H1 (cell line): ENCODE data around the gene NUDC. TPM values are rescaled to one million over a fixed set of nuclear protein-coding genes. Genes with fewer than 3 reads are reported as not detected.

Experiments used
- CTCF ChIA-PET: fragments of 300-600 bp; sonication (Branson Sonifier 250); formaldehyde crosslinking; loops from one replicate; lab custom pipeline; 2021; ENCODE audit not compliant: partially characterized antibody; lab: Charles Lee
- POLR2A ChIA-PET: fragments of 300-600 bp; sonication (Branson Sonifier 250); formaldehyde crosslinking; loops from one replicate; lab custom pipeline; 2021; ENCODE audit warnings: inconsistent platforms; ENCODE audit not compliant: partially characterized antibody; lab: Charles Lee
- DNase-seq, 2 experiments: peaks; one replicate each; pipeline versions ENCODE4 v3.0.0 to v3.0.0-alpha.2; 2010 to 2022; ENCODE audit warnings: low spot score in 2 of 2, low read depth in 1 of 2, mixed read lengths in 1 of 2
- FAIRE-seq: peaks from 2 replicates; lab custom pipeline; 2011; peaks lifted over from hg19 to GRCh38; lab: Jason Lieb, UNC
- H2AFZ ChIP-seq: 2 replicates; pipeline ENCODE4 v1.8.1; 2012; ENCODE audit warnings: low read length, inconsistent platforms
- H2AK5ac ChIP-seq: 2 replicates; pipeline ENCODE4 v1.6.1; 2013; ENCODE audit warnings: low read depth, low read length
- H2BK120ac ChIP-seq: replicated peaks from 2 replicates; pipeline ENCODE3; 2013; ENCODE audit warnings: low read depth, low read length, inconsistent platforms
- H2BK12ac ChIP-seq: 2 replicates; pipeline ENCODE4 v1.6.1; 2013; ENCODE audit warnings: low read depth, low read length
- H2BK15ac ChIP-seq: 2 replicates; pipeline ENCODE4 v1.6.1; 2013; ENCODE audit warnings: low read length
- H2BK20ac ChIP-seq: 2 replicates; pipeline ENCODE4 v1.6.1; 2013; ENCODE audit warnings: low read length
- H2BK5ac ChIP-seq: 2 replicates; pipeline ENCODE4 v1.6.1; 2013; ENCODE audit warnings: low read depth, low read length
- H3K14ac ChIP-seq: 2 replicates; pipeline ENCODE4 v1.6.1; 2013; ENCODE audit warnings: inconsistent platforms; ENCODE audit not compliant: insufficient read length
- H3K18ac ChIP-seq: 2 replicates; pipeline ENCODE4 v1.6.1; 2013; ENCODE audit warnings: low read length; ENCODE audit errors: extremely low read depth
- H3K23ac ChIP-seq: 2 replicates; pipeline ENCODE4 v1.6.1; 2013; ENCODE audit warnings: inconsistent platforms; ENCODE audit not compliant: insufficient read length
- H3K23me2 ChIP-seq: 2 replicates; pipeline ENCODE4 v1.6.1; 2013; ENCODE audit warnings: low read depth, low read length
- H3K27ac ChIP-seq: 2 replicates; pipeline ENCODE4 v1.6.1; 2011; ENCODE audit warnings: low read depth, low read length, inconsistent platforms
- H3K27me3 ChIP-seq, 4 experiments: replicated peaks in 1 of 4; 1 replicate in 1 of 4; 2 replicates in 3 of 4; pipeline versions ENCODE4 v1.6.1 to v1.8.1; 2011 to 2013; ENCODE audit warnings: low read length in 3 of 4, mild to moderate bottlenecking in 3 of 4, inconsistent platforms in 2 of 4, mixed read lengths in 2 of 4, moderate library complexity in 1 of 4; ENCODE audit not compliant: control insufficient read depth in 3 of 4, insufficient read depth in 3 of 4; ENCODE audit errors: extremely low read depth in 1 of 4
- H3K36me3 ChIP-seq, 4 experiments: 2 replicates each; pipeline versions ENCODE4 v1.6.1 to v1.8.1; 2011 to 2013; ENCODE audit warnings: mild to moderate bottlenecking in 4 of 4, low read length in 3 of 4, moderate library complexity in 2 of 4, control low read depth in 1 of 4, inconsistent platforms in 1 of 4; ENCODE audit not compliant: insufficient read depth in 4 of 4, control insufficient read depth in 2 of 4
- H3K4ac ChIP-seq: replicated peaks from 2 replicates; pipeline ENCODE3; 2013; ENCODE audit warnings: low read length, low read depth, mixed read lengths, inconsistent platforms; ENCODE audit not compliant: insufficient read length
- H3K4me1 ChIP-seq, 4 experiments: replicated peaks in 1 of 4; 1 replicate in 1 of 4; 2 replicates in 3 of 4; pipeline versions ENCODE4 v1.6.1 to v1.8.1; 2011 to 2013; ENCODE audit warnings: low read length in 3 of 4, inconsistent platforms in 2 of 4, mixed read lengths in 1 of 4; ENCODE audit not compliant: insufficient read depth in 4 of 4, control insufficient read depth in 3 of 4
- H3K4me2 ChIP-seq, 2 experiments: 2 replicates each; pipeline versions ENCODE4 v1.6.1 to v1.8.1; 2011 to 2013; ENCODE audit warnings: low read depth in 2 of 2, low read length in 2 of 2, control low read depth in 1 of 2, inconsistent platforms in 1 of 2, mild to moderate bottlenecking in 1 of 2; ENCODE audit not compliant: insufficient read depth in 1 of 2
- H3K4me3 ChIP-seq, 4 experiments: fragments of 200-600, 300-600 bp in 1 of 4; sonication (generic), shearing (Covaris generic), sonication (Bioruptor Twin) in 1 of 4; 2 replicates each; pipeline versions ENCODE4 v1.5.1 to v1.8.1; 2011 to 2016; ENCODE audit warnings: low read length in 4 of 4, low read depth in 3 of 4, control low read depth in 2 of 4, inconsistent platforms in 2 of 4, mild to moderate bottlenecking in 2 of 4, mixed read lengths in 1 of 4, moderate library complexity in 1 of 4; ENCODE audit not compliant: insufficient read depth in 2 of 4; ENCODE audit errors: extremely low read depth in 1 of 4
- H3K56ac ChIP-seq: replicated peaks from 2 replicates; pipeline ENCODE3; 2013; ENCODE audit warnings: low read depth, mild to moderate bottlenecking, mixed read lengths, low read length, inconsistent platforms; ENCODE audit not compliant: insufficient read length
- H3K79me1 ChIP-seq: 2 replicates; pipeline ENCODE4 v1.6.1; 2013; ENCODE audit warnings: low read depth, low read length, control low read depth
- H3K79me2 ChIP-seq, 2 experiments: 2 replicates each; pipeline versions ENCODE4 v1.6.1 to v1.8.1; 2012 to 2013; ENCODE audit warnings: low read length in 2 of 2, mild to moderate bottlenecking in 2 of 2, inconsistent platforms in 1 of 2; ENCODE audit not compliant: insufficient read depth in 2 of 2, control insufficient read depth in 1 of 2
- H3K9ac ChIP-seq, 4 experiments: replicated peaks in 1 of 4; 1 replicate in 1 of 4; 2 replicates in 3 of 4; pipeline versions ENCODE4 v1.6.1 to v1.8.1; 2011 to 2013; ENCODE audit warnings: low read depth in 3 of 4, low read length in 3 of 4, control low read depth in 2 of 4, mild to moderate bottlenecking in 2 of 4, moderate library complexity in 2 of 4, inconsistent platforms in 1 of 4; ENCODE audit errors: extremely low read depth in 1 of 4
- H3K9me3 ChIP-seq, 2 experiments: 2 replicates each; pipeline versions ENCODE4 v1.6.1 to v1.8.1; 2012 to 2013; ENCODE audit warnings: mild to moderate bottlenecking in 2 of 2, moderate library complexity in 2 of 2, control low read depth in 1 of 2, inconsistent platforms in 1 of 2, low read depth in 1 of 2, low read length in 1 of 2, mixed read lengths in 1 of 2; ENCODE audit not compliant: insufficient read depth in 2 of 2
- H4K20me1 ChIP-seq, 2 experiments: replicated peaks in 1 of 2; 2 replicates each; pipeline versions ENCODE3 to v1.8.1; 2011 to 2013; ENCODE audit warnings: inconsistent platforms in 2 of 2, low read length in 2 of 2, mild to moderate bottlenecking in 1 of 2; ENCODE audit not compliant: insufficient read depth in 2 of 2, control insufficient read depth in 1 of 2
- H4K5ac ChIP-seq: 2 replicates; pipeline ENCODE4 v1.6.1; 2013; ENCODE audit warnings: low read length, low read depth, mixed read lengths, inconsistent platforms; ENCODE audit not compliant: insufficient read length
- H4K8ac ChIP-seq: 2 replicates; pipeline ENCODE4 v1.8.0; 2013; ENCODE audit warnings: mild to moderate bottlenecking, moderate library complexity, low read length, inconsistent platforms; ENCODE audit not compliant: insufficient read depth; ENCODE audit errors: extremely low read depth
- H4K91ac ChIP-seq: replicated peaks from 2 replicates; pipeline ENCODE3; 2013; ENCODE audit warnings: low read length, mixed read lengths, inconsistent platforms; ENCODE audit not compliant: insufficient read length
- HDAC6 ChIP-seq: IDR thresholded peaks from one replicate; pipeline ENCODE4 v1.7.1; 2012; ENCODE audit warnings: low read depth, mild to moderate bottlenecking, inconsistent platforms, low read length, moderate library complexity
- JUN ChIP-seq: IDR thresholded peaks from 2 replicates; pipeline ENCODE4 v1.6.1; 2011; ENCODE audit warnings: low read depth, mild to moderate bottlenecking, improper control_type of control experiment, low read length
- KDM4A ChIP-seq: IDR thresholded peaks from one replicate; pipeline ENCODE4 v1.7.1; 2012; ENCODE audit warnings: low read depth, mild to moderate bottlenecking, moderate library complexity, low read length, inconsistent platforms; ENCODE audit not compliant: severe bottlenecking
- POU5F1 ChIP-seq: IDR thresholded peaks from 2 replicates; pipeline ENCODE4 v1.6.1; 2011; ENCODE audit warnings: low read depth, mild to moderate bottlenecking, low read length, moderate library complexity
- SRF ChIP-seq: IDR thresholded peaks from 2 replicates; pipeline ENCODE4 v1.6.1; 2011; ENCODE audit warnings: mild to moderate bottlenecking, low read depth, low read length, moderate library complexity
- TAF7 ChIP-seq: optimal IDR thresholded peaks from 2 replicates; pipeline ENCODE3; 2011; ENCODE audit warnings: low read depth, mild to moderate bottlenecking, inconsistent platforms, low read length, moderate library complexity, borderline replicate concordance
- WGBS, 2 experiments: shearing (Covaris generic) in 1 of 2; methylation state at CpG; one replicate each; pipeline versions ENCODE4 v1.1.6 to v1.1.7; 2013 to 2015; ENCODE audit warnings: low lambda C conversion rate in 2 of 2, mixed read lengths in 2 of 2, inconsistent platforms in 1 of 2, low coverage in 1 of 2, missing lambda C conversion rate in 1 of 2; ENCODE audit not compliant: insufficient replicate concordance in 2 of 2, insufficient coverage in 1 of 2, insufficient read length in 1 of 2; ENCODE audit errors: extremely low coverage in 1 of 2, missing lambda C conversion rate in 1 of 2; 5-methylcytosine and 5-hydroxymethylcytosine counted together
- polyA plus RNA-seq, 7 experiments: library from polyadenylated mRNA; depleted of rRNA in 3 of 7; stranded (reverse) in 5 of 7; unstranded in 2 of 7; fragments of >200 nt in 5 of 7; fragments of 200-250 nt in 2 of 7; gene quantifications; 1 replicate in 5 of 7; 2 replicates in 1 of 7; 4 replicates in 1 of 7; pipeline versions ENCODE4 v1.2.1 to v1.2.3, GENCODE V29; 2011 to 2013; ENCODE audit warnings: missing spikeins in 2 of 7, mixed read lengths in 2 of 7
- total RNA-seq: library from RNA; stranded (reverse); fragmentation: NEBNext Ultra II Directional; extraction: Animal tissue kit (Norgen Biotek cat#: 25700); gene quantifications from 2 replicates; pipeline ENCODE4 v1.2.1, GENCODE V29; 2021

The NUDC gene
- total and polyA plus RNA-seq, 2 of the 8 experiments (the other 6 are each of a cell fraction or from before 2014, with no cell fraction given) = 43.2 to 131 TPM

DNA sequence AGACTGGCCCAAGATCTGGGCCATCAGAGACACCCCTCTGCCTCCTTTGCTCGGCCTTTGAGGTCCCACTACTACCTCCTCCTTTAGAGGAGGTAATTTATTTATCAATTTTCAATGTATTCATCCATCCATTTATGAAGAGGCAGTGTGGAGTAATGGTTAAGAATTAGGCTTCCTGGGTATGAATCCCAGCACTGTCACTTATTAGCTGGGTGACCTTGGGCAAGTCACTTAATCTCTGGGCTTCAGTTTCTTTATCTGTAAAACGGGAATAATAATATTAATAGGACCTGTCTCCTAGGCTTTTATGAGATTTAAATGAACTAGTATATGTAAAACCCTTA lies 9.4 kb upstream of the NUDC start:
- H3K4me1 ChIP-seq = no peaks in the 10 kb centered on the region
- H2BK120ac ChIP-seq = no peak overlapping the region
- H3K27ac ChIP-seq = no peak overlapping the region
- no peak overlapping the region for H3K56ac ChIP-seq
- H3K23me2 ChIP-seq = no peaks in the 10 kb centered on the region
- no peak overlapping the region for H2AFZ ChIP-seq
- H2BK15ac ChIP-seq = no peak overlapping the region
- ChIA-PET POLR2A (interaction anchor here (2.1 to 2.5 kb wide), 2 partner anchors 8 to 10 kb away, joined by 7 to 9 read pairs; partner anchors contain the start of gene NUDC), CTCF (no interaction called here)
- H2BK12ac ChIP-seq = no peak overlapping the region
- H3K4me2 ChIP-seq = no peak overlapping the region
- no peak overlapping the region for H4K5ac ChIP-seq
- no peaks in the 10 kb centered on the region for H3K9me3 ChIP-seq
- H3K36me3 ChIP-seq = no peaks in the 10 kb centered on the region
- FAIRE-seq = no peak
- H3K4me3 ChIP-seq = no peak overlapping the region
- no peak for DNase-seq
- H3K23ac ChIP-seq = no peak overlapping the region
- no peak overlapping the region for H2BK5ac ChIP-seq
- H3K27me3 ChIP-seq = peaks cover 0 to 2% (median 0%) of the 10 kb centered on the region in 4 experiments; a peak in 2 of 7 replicates
- H2AK5ac ChIP-seq = no peak overlapping the region
- no peak overlapping the region for H3K4ac ChIP-seq
- no peak overlapping the region for H3K14ac ChIP-seq
- TF ChIP-seq JUN (no peak), HDAC6 (no peak), SRF (no peak), POU5F1 (no peak), KDM4A (no peak), TAF7 (no peak)
- no peak overlapping the region for H4K91ac ChIP-seq
- no peak overlapping the region for H2BK20ac ChIP-seq
- no peak overlapping the region for H3K9ac ChIP-seq
- H4K8ac ChIP-seq = no peak overlapping the region
- peaks cover 0 to 2% of the 10 kb centered on the region in 2 experiments for H4K20me1 ChIP-seq
- no peak overlapping the region for H3K18ac ChIP-seq
- H3K79me1 ChIP-seq = no peaks in the 10 kb centered on the region
- 66% methylated on average over 2 of the region's 2 CpGs; no CpG with 5 or more reads in 1 of the 2 experiments for WGBS, 2 experiments
- no peaks in the 10 kb centered on the region for H3K79me2 ChIP-seq
